ENCODE results near the gene LRP1-AS. TPM values are rescaled to one million over a fixed set of nuclear protein-coding genes. Genes with fewer than 3 reads are reported as not detected.

The LRP1-AS gene
- total and polyA plus RNA-seq, 10 of the 15 experiments (the other 5 are each of a cell fraction or from before 2014, with no cell fraction given) = not detected

GRCh38 chr12:57169969-57170368, 22.6 kb upstream of the LRP1-AS start:
- H3K9me3 ChIP-seq (replicated peaks; ENCODE audit: control insufficient read depth, insufficient read depth, low read length) = no peaks in the 10 kb centered on the region
- FAIRE-seq (no peak), ATAC-seq (no peak), DNase-seq (ENCODE audit: low read depth, low spot score) (no peak)
- ChIA-PET RAD21 (ENCODE audit: unreplicated experiment) (interaction anchor here (1.6 kb wide), 1 partner anchor 46 kb away, joined by 4 read pairs; no protein-coding TSS in a partner anchor), CTCF (interaction anchor here (1.0 to 1.6 kb wide), 6 partner anchors 13 to 58 kb away, joined by 3 to 9 read pairs (median 5); no protein-coding TSS in a partner anchor), SMC1A (ENCODE audit: uncharacterized antibody, unreplicated experiment) (interaction anchor here (1.2 kb wide), 1 partner anchor 44 kb away, joined by 3 read pairs; no protein-coding TSS in a partner anchor), POLR2A (no interaction called here)
- no peak overlapping the region for H3K4me2 ChIP-seq (ENCODE audit: control insufficient read depth, insufficient read depth)
- H3K4me1 ChIP-seq (ENCODE audit: control insufficient read depth, insufficient read depth, low read length) = no peaks in the 10 kb centered on the region; the same call in 1 of the 2 replicates
- no peak overlapping the region for H3K4me3 ChIP-seq
- no TSS peak for BruUV-seq (replicated peaks)
- in situ Hi-C loops (cut with MboI) (no loop called here), intact Hi-C loops (cut with micrococcal nuclease; ENCODE audit: unreplicated experiment) (no loop called here)
- TF ChIP-seq RBBP5 (conservative IDR thresholded peaks at IDR 0.05) = no peak
- no peak for TF ChIP-seq ZNF274 (IDR thresholded peaks at IDR 0.05; ENCODE audit: insufficient read depth, insufficient read length)
- TF ChIP-seq SUZ12 (IDR thresholded peaks at IDR 0.05; ENCODE audit: unreplicated experiment) = no peak
- TF ChIP-seq MYC (IDR thresholded peaks at IDR 0.05; ENCODE audit: insufficient read depth, insufficient read length, insufficient replicate concordance, low read length, severe bottlenecking) = no peak
- no peak for TF ChIP-seq SRF (IDR thresholded peaks at IDR 0.05; ENCODE audit: low read depth in 2 of 2, low read length in 2 of 2)
- TF ChIP-seq BMI1 (IDR thresholded peaks at IDR 0.05; ENCODE audit: borderline replicate concordance) = no peak
- no peaks in the 10 kb centered on the region for H3K79me2 ChIP-seq (ENCODE audit: control insufficient read depth, insufficient read depth, low read length)
- no peaks in the 10 kb centered on the region for H3K27me3 ChIP-seq (replicated peaks in 1 of 2; ENCODE audit: control insufficient read depth in 2 of 2, insufficient read depth in 2 of 2, low read length in 1 of 2)
- H3K36me3 ChIP-seq (ENCODE audit: control insufficient read depth in 2 of 2, insufficient read depth in 2 of 2, low read length in 1 of 2) = no peaks in the 10 kb centered on the region
- no peak overlapping the region for H2AFZ ChIP-seq (ENCODE audit: control insufficient read depth, low read depth, low read length)
- H3K27ac ChIP-seq (ENCODE audit: control insufficient read depth, insufficient read depth) = no peak overlapping the region
- WGBS (ENCODE audit: insufficient coverage, insufficient replicate concordance, low lambda C conversion rate, missing lambda C conversion rate) = 64% methylated on average over 7 of the region's 7 CpGs
- peaks cover 3% of the 10 kb centered on the region; the same call in 1 of the 2 replicates for H4K20me1 ChIP-seq (ENCODE audit: control insufficient read depth, insufficient read depth)
- no peak overlapping the region for H3K9ac ChIP-seq (ENCODE audit: control insufficient read depth, insufficient read depth, low read length)

Measured in GM12878 (cell line).